ENCODE data around the gene MYH9.

MYH9 gene

GRCh38 chr22:36326178-36327161 is 61.3 kb downstream of the MYH9 start:
- DNase-seq, result no peak
- Histone ChIP-seq H2AK5ac (ENCODE audit: low read length) (no peak overlapping the region), H3K23ac (ENCODE audit: low read length) (no peak overlapping the region), H2BK15ac (replicated peaks; ENCODE audit: low read depth) (no peak overlapping the region), H3K56ac (ENCODE audit: low read length) (no peak overlapping the region), H3K4me2 (ENCODE audit: low read length) (no peak overlapping the region), H3K4me3 (ENCODE audit: low read length) (no peak overlapping the region), H3K4me1 (ENCODE audit: control insufficient read depth, low read depth, low read length) (peaks cover 15% of the 10 kb centered on the region), H3K79me2 (ENCODE audit: control insufficient read depth, insufficient read depth, low read length) (peaks cover 38% of the 10 kb centered on the region), H3K27ac (ENCODE audit: low read depth, low read length) (no peak overlapping the region), H3K27me3 (ENCODE audit: insufficient read depth, low read length, poor library complexity) (no peaks in the 10 kb centered on the region), H3K79me1 (ENCODE audit: low read length) (peaks cover 34% of the 10 kb centered on the region), H2BK120ac (ENCODE audit: low read depth, low read length) (no peak overlapping the region), H3K9ac (ENCODE audit: low read length) (no peak overlapping the region), H3K4ac (ENCODE audit: low read depth, low read length) (no peak overlapping the region), H3K18ac (ENCODE audit: low read length) (no peak overlapping the region), H2BK5ac (ENCODE audit: low read length) (no peak overlapping the region), H4K5ac (ENCODE audit: low read length) (no peak overlapping the region), H3K36me3 (ENCODE audit: control insufficient read depth, insufficient read depth, low read length) (peaks cover 20% of the 10 kb centered on the region), H4K8ac (ENCODE audit: low read depth, low read length) (no peak overlapping the region)
- WGBS (ENCODE audit: extremely low coverage, insufficient coverage, low lambda C conversion rate), result no CpG with 5 or more reads among the region's 20 CpGs

GRCh38 chr22:36325154-36326031 is 62.4 kb downstream of the MYH9 start:
- no CpG with 5 or more reads among the region's 27 CpGs for WGBS (ENCODE audit: extremely low coverage, insufficient coverage, low lambda C conversion rate)
- no peak overlapping the region for H4K8ac ChIP-seq (ENCODE audit: low read depth, low read length)
- no peak overlapping the region for H3K56ac ChIP-seq (ENCODE audit: low read length)
- H3K4ac ChIP-seq (ENCODE audit: low read depth, low read length), result no peak overlapping the region
- H3K27ac ChIP-seq (ENCODE audit: low read depth, low read length), result no peak overlapping the region
- no peak overlapping the region for H2BK15ac ChIP-seq (replicated peaks; ENCODE audit: low read depth)
- no peaks in the 10 kb centered on the region for H3K27me3 ChIP-seq (ENCODE audit: insufficient read depth, low read length, poor library complexity)
- no peak overlapping the region for H3K9ac ChIP-seq (ENCODE audit: low read length)
- H3K4me2 ChIP-seq (ENCODE audit: low read length), result no peak overlapping the region
- H3K4me1 ChIP-seq (ENCODE audit: control insufficient read depth, low read depth, low read length), result peaks cover 10% of the 10 kb centered on the region
- H2BK5ac ChIP-seq (ENCODE audit: low read length), result no peak overlapping the region
- H3K4me3 ChIP-seq (ENCODE audit: low read length), result no peak overlapping the region
- peaks cover 25% of the 10 kb centered on the region for H3K36me3 ChIP-seq (ENCODE audit: control insufficient read depth, insufficient read depth, low read length)
- peaks cover 32% of the 10 kb centered on the region for H3K79me1 ChIP-seq (ENCODE audit: low read length)
- DNase-seq, result no peak
- H2AK5ac ChIP-seq (ENCODE audit: low read length), result no peak overlapping the region
- no peak overlapping the region for H3K23ac ChIP-seq (ENCODE audit: low read length)
- peaks cover 34% of the 10 kb centered on the region for H3K79me2 ChIP-seq (ENCODE audit: control insufficient read depth, insufficient read depth, low read length)
- H4K5ac ChIP-seq (ENCODE audit: low read length), result no peak overlapping the region
- no peak overlapping the region for H2BK120ac ChIP-seq (ENCODE audit: low read depth, low read length)
- no peak overlapping the region for H3K18ac ChIP-seq (ENCODE audit: low read length)

- Histone ChIP-seq H3K36me3 (ENCODE audit: control insufficient read depth, insufficient read depth, low read length) (peaks cover 31% of the 10 kb centered on the region), H2BK5ac (ENCODE audit: low read length) (no peak overlapping the region), H2AK5ac (ENCODE audit: low read length) (no peak overlapping the region), H4K5ac (ENCODE audit: low read length) (no peak overlapping the region), H3K56ac (ENCODE audit: low read length) (no peak overlapping the region), H3K23ac (ENCODE audit: low read length) (no peak overlapping the region), H2BK15ac (replicated peaks; ENCODE audit: low read depth) (no peak overlapping the region), H3K18ac (ENCODE audit: low read length) (no peak overlapping the region), H3K4ac (ENCODE audit: low read depth, low read length) (no peak overlapping the region), H3K27ac (ENCODE audit: low read depth, low read length) (no peak overlapping the region), H3K79me2 (ENCODE audit: control insufficient read depth, insufficient read depth, low read length) (peaks cover 31% of the 10 kb centered on the region), H3K9ac (ENCODE audit: low read length) (no peak overlapping the region), H4K8ac (ENCODE audit: low read depth, low read length) (no peak overlapping the region), H3K4me1 (ENCODE audit: control insufficient read depth, low read depth, low read length) (peaks cover 3% of the 10 kb centered on the region), H2BK120ac (ENCODE audit: low read depth, low read length) (no peak overlapping the region), H3K79me1 (ENCODE audit: low read length) (peaks cover 32% of the 10 kb centered on the region), H3K27me3 (ENCODE audit: insufficient read depth, low read length, poor library complexity) (no peaks in the 10 kb centered on the region), H3K4me3 (ENCODE audit: low read length) (no peak overlapping the region), H3K4me2 (ENCODE audit: low read length) (no peak overlapping the region)
- no CpG with 5 or more reads among the region's 11 CpGs for WGBS (ENCODE audit: extremely low coverage, insufficient coverage, low lambda C conversion rate)
- no peak for DNase-seq
Observed at GRCh38 chr22:36324414-36324813, 63.4 kb downstream of the MYH9 start.

- no peak overlapping the region for H3K23ac ChIP-seq (ENCODE audit: low read length)
- H2BK15ac ChIP-seq (replicated peaks; ENCODE audit: low read depth), result no peak overlapping the region
- H4K8ac ChIP-seq (ENCODE audit: low read depth, low read length), result no peak overlapping the region
- H3K4ac ChIP-seq (ENCODE audit: low read depth, low read length), result no peak overlapping the region
- H4K5ac ChIP-seq (ENCODE audit: low read length), result no peak overlapping the region
- H2AK5ac ChIP-seq (ENCODE audit: low read length), result no peak overlapping the region
- DNase-seq, result no peak
- H2BK5ac ChIP-seq (ENCODE audit: low read length), result no peak overlapping the region
- H3K36me3 ChIP-seq (ENCODE audit: control insufficient read depth, insufficient read depth, low read length), result peaks cover 33% of the 10 kb centered on the region
- H3K4me1 ChIP-seq (ENCODE audit: control insufficient read depth, low read depth, low read length), result peaks cover under 1% of the 10 kb centered on the region
- H3K27me3 ChIP-seq (ENCODE audit: insufficient read depth, low read length, poor library complexity), result no peaks in the 10 kb centered on the region
- peaks cover 28% of the 10 kb centered on the region for H3K79me2 ChIP-seq (ENCODE audit: control insufficient read depth, insufficient read depth, low read length)
- WGBS (ENCODE audit: extremely low coverage, insufficient coverage, low lambda C conversion rate), result no CpG with 5 or more reads among the region's 21 CpGs
- H3K4me2 ChIP-seq (ENCODE audit: low read length), result no peak overlapping the region
- no peak overlapping the region for H3K27ac ChIP-seq (ENCODE audit: low read depth, low read length)
- H3K56ac ChIP-seq (ENCODE audit: low read length), result no peak overlapping the region
- H2BK120ac ChIP-seq (ENCODE audit: low read depth, low read length), result no peak overlapping the region
- H3K4me3 ChIP-seq (ENCODE audit: low read length), result no peak overlapping the region
- no peak overlapping the region for H3K9ac ChIP-seq (ENCODE audit: low read length)
- peaks cover 32% of the 10 kb centered on the region for H3K79me1 ChIP-seq (ENCODE audit: low read length)
- H3K18ac ChIP-seq (ENCODE audit: low read length), result no peak overlapping the region
Observed at GRCh38 chr22:36323855-36324331, 63.9 kb downstream of the MYH9 start.

GRCh38 chr22:36323182-36323854 is 64.4 kb downstream of the MYH9 start:
- H3K79me1 ChIP-seq (ENCODE audit: low read length), result peaks cover 31% of the 10 kb centered on the region
- no peak overlapping the region for H3K56ac ChIP-seq (ENCODE audit: low read length)
- H4K5ac ChIP-seq (ENCODE audit: low read length), result no peak overlapping the region
- H3K4me2 ChIP-seq (ENCODE audit: low read length), result no peak overlapping the region
- H3K4ac ChIP-seq (ENCODE audit: low read depth, low read length), result no peak overlapping the region
- H3K27ac ChIP-seq (ENCODE audit: low read depth, low read length), result no peak overlapping the region
- H3K23ac ChIP-seq (ENCODE audit: low read length), result no peak overlapping the region
- H3K9ac ChIP-seq (ENCODE audit: low read length), result no peak overlapping the region
- peaks cover 22% of the 10 kb centered on the region for H3K79me2 ChIP-seq (ENCODE audit: control insufficient read depth, insufficient read depth, low read length)
- H2BK5ac ChIP-seq (ENCODE audit: low read length), result no peak overlapping the region
- H3K27me3 ChIP-seq (ENCODE audit: insufficient read depth, low read length, poor library complexity), result no peaks in the 10 kb centered on the region
- no peak overlapping the region for H2BK120ac ChIP-seq (ENCODE audit: low read depth, low read length)
- no peaks in the 10 kb centered on the region for H3K4me1 ChIP-seq (ENCODE audit: control insufficient read depth, low read depth, low read length)
- no peak overlapping the region for H3K4me3 ChIP-seq (ENCODE audit: low read length)
- no peak overlapping the region for H2BK15ac ChIP-seq (replicated peaks; ENCODE audit: low read depth)
- no peak overlapping the region for H2AK5ac ChIP-seq (ENCODE audit: low read length)
- H3K18ac ChIP-seq (ENCODE audit: low read length), result no peak overlapping the region
- WGBS (ENCODE audit: extremely low coverage, insufficient coverage, low lambda C conversion rate), result no CpG with 5 or more reads among the region's 14 CpGs
- peaks cover 33% of the 10 kb centered on the region for H3K36me3 ChIP-seq (ENCODE audit: control insufficient read depth, insufficient read depth, low read length)
- no peak for DNase-seq
- no peak overlapping the region for H4K8ac ChIP-seq (ENCODE audit: low read depth, low read length)
